RPMI8226 (cell line): Measurements from ENCODE around the gene KMT5C.

ENCODE experiments used
- DNase-seq: peaks from one replicate; pipeline ENCODE4 v3.0.0-alpha.2; 2015

KMT5C gene

DNA sequence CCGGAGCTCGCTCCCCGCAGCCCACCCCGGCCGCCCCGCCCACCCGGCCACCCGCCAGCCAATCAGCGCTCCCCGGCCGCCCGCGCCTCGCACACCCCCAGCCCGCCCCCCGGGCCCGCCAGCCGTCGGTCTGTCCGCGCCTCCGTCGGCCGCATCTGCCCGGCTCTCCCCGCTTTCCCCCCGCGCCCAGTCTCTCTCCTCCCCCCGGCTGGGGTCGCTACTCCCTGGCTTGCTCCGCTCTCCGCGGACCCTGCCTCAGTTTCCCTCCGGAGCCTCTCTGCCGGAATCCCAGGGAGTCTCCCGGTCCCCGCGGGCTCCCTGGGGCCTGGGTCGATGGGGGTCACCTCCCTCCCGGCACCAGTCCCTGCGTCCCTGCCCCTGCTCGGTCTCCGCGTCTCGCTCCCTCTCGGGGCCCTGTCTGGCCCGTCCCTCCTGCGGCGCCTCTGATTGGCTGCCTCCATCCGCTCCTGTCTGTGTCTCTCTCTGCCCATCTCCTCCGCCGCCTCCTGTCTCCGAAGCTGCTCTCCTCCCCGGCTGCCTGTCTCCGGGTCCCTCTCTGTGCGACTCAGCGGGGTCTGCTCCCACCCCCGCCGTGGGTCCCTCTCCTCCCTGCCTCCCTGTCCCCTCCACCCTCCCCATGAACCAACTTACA, 30.1 kb downstream of the KMT5C start:
- DNase-seq, result no peak

GRCh38 chr19:55370305-55370988, 30.8 kb downstream of the KMT5C start, which contains the start of gene IL11:
Gene IL11 (minus strand): TSS chr19:55370463. CDS start chr19:55370310, 153 bp downstream.
- DNase-seq, result no peak

GRCh38 chr19:55372316-55373081, 32.8 kb downstream of the KMT5C start:
- DNase-seq, result no peak

- no peak for DNase-seq
Observed at GRCh38 chr19:55373306-55373992, 33.8 kb downstream of the KMT5C start.

DNA sequence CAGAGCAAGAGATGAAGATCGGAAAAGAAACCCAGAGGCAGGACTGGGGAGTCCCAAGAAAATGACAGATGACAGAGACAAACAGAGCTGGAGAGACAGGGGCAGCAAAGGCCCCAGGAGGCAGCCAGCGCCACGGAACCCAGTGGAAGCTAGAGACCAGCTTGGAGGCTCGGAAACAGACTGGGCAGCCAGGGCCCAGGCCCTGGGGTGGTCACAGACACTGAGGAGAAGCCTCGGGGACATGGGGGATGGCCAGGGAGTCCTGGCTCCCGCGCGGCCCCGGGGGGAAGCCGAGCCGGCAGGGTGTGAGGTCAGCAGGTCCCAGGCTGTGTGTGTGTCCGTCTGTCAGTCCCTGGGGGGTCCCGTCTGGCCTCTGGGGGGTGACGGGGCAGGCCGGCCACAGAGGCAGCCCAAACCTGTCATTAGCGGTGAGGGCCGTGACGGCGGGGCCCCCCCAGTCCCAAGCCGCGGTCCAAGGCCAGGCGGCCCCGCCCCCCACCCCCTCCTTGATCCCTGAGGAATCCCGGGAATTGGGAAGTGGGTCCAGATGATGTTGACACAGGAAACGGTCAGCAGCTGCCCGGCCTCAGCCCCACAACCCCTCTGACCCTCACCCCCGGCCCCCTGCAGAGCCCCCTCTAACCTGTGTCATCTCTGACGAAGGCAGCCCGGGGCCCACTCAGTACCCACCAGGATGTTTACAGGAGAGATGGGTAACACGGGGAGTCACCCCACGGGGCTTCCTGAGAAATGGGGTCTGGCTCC, 34.5 kb downstream of the KMT5C start:
- DNase-seq, result no peak

DNA sequence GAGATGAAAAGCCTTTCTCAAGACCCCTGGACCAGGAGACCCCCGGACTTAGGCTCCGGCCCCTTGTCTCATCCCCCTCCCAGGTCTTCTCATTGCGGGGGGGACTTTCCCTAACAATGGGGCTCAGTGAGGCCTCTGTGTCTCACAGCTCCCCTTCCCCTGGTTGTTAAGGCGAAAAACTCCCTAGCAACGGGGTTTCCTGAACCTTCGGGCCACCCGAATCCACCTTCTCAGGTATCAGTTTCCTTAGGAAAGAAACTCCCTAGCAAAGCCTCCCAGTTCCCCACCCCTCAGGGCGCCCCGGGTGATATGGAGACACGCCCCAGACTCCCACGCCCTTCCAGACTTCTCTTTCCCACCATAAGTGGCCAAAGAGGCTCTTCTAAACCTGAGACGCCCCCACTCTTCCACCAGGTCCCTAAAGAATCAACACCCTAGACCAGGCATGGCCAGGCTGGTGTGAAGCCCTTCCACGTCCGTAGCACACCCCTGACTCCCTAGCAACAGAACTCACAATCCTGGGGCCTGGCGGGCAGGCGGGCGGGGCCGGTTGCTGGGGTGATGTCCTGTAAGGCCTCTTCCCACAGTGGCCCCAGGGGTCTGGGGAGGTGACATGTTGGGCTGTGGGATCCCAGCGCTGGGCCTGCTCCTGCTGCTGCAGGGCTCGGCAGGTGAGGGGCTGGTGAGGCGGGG, 36.7 kb downstream of the KMT5C start, which contains the start of gene TMEM190:
TSS of gene TMEM190 (plus strand) at position 586 of the 693 bp plus-strand sequence. CDS start at position 614, 28 bp downstream.
- DNase-seq, result peak; percentile 23

- DNase-seq, result no peak
Observed at GRCh38 chr19:55377356-55378131, 37.9 kb downstream of the KMT5C start.

DNA sequence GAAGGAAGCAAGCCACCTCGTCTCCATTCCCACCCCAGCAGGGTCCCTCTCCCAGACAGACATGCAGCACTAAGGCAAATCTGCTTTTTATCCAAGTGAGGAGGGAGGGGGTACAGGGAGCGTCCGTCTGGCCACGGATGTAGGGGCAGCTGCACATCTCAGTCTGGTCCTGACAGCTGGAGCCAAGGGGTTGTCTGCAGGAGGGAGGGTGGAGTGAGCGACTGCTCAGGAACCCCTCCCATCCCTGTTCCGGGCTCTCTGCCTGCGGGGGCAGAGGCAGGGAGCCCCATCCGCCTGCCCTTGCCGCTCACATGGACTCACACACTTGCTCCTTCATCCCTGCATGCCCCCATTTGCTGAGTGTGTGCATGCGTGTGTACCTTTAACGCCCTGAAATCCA, 39.5 kb downstream of the KMT5C start:
- DNase-seq, result no peak

- no peak for DNase-seq
Observed at GRCh38 chr19:55382013-55382412, 42.3 kb downstream of the KMT5C start.

DNA sequence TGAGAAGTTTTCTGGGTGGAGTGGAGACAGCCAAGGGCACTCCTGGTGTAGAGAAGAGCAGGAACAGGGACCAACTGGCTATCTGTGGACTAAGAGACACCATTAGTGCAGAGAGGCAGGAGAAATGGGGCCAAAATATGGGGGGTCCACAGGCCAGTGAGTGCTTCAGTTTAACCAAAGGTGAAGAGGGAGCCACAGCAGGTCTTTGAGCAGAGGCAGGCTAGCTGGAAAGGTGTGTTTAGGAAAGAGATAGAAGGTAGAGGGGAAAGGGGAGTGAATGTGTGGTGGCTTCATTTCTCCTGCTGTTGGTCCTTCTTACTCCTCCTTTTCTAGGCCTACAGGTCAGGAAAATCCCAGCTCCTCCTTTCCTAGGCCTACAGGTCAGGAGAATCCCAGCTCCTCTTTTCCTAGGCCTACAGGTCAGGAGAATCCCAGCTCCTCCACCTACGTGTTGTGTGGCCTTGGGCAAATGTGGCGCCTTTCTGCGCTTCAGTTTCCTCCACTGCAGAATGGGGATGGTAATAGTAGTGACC, 42.9 kb downstream of the KMT5C start:
- DNase-seq, result no peak

- DNase-seq, result peak; percentile 75
Observed at GRCh38 chr19:55383279-55384130, 43.8 kb downstream of the KMT5C start.

DNA sequence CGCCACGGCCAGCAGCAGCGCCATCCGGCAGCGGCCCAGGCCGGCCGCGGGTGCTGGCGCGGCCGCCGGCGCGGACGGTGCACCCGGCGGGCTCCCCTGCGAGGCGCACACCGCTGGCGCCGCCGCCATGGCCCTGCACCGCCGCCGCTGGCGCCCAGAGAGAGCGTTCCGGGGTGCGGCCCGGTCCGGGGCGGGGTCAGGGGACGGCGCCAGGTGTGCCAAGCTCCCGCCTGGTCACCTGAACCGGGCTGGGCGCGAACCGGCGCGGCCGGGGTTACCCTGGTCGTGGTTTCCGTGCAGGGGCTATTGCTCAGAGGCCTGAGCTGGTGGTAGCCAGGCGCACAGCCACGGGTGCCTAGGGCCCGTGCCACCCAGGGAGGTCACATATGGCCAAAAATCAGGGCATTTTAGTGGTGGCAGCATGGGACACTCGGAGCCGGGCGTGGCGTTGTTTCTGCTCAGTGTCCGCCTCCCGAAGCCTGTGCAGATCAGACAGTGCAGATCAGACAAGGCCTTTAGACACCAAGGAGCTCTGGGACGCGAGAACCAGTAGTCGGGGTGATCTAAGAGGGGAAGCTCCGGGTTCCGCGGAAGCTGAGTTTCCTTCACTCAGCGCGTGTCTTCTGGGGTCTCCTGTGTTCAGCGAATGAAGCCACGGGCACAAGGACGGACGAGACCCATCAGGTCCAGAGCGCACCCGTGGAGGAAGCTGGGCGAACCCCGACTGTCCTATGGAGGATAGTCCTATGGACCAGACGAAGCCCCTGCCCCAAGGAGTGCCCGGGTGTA, 44.6 kb downstream of the KMT5C start, which contains the start of gene TMEM238:
TSS of gene TMEM238 (minus strand) at position 162 of the 789 bp plus-strand sequence. CDS start at position 129, 33 bp downstream.
- DNase-seq, result peak; percentile 74

- DNase-seq, result peak; percentile 97
Observed at GRCh38 chr19:55384920-55385723, 45.4 kb downstream of the KMT5C start.

- DNase-seq, result peak; percentile 99
Observed at GRCh38 chr19:55385724-55386492, 46.2 kb downstream of the KMT5C start, which contains the start of gene RPL28. Gene RPL28 (plus strand): TSS chr19:55385932. CDS start chr19:55386358, 426 bp downstream.

DNA sequence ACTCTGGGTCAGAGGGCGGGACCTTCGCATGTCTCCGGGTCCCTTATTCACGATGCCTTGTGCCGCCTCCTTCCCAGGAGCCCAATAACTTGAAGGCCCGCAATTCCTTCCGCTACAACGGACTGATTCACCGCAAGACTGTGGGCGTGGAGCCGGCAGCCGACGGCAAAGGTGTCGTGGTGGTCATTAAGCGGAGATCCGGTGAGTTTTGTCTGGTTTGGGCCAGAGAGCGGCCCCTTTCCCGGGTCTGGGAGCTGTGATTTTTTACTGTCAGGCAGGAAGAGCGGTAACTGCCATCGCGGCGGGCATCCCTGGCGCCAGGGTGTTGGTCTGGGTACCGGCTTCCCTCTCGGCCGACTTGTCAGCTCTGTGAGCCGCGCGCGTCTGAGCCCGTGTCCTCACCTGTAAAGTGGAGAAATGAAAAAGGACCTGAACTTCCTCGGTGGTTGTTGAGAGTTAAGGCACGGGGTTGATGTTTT, 46.9 kb downstream of the KMT5C start:
- DNase-seq, result no peak

- DNase-seq, result no peak
Observed at GRCh38 chr19:55387736-55388497, 48.2 kb downstream of the KMT5C start.
